Kasumi-1 (cell line): Measurements from ENCODE around the gene CALY.

Source experiments
- DNase-seq, 2 experiments: peaks; one replicate each; lab custom pipeline; 2025; lab: John Stamatoyannopoulos, UW

Gene CALY

GRCh38 chr10:133366751-133367150 lies 30.1 kb upstream of the CALY start:
- no peak for DNase-seq

- no peak for DNase-seq
Observed at GRCh38 chr10:133366130-133366478, 29.4 kb upstream of the CALY start.

- DNase-seq: no peak
Observed at GRCh38 chr10:133365461-133366129, 28.9 kb upstream of the CALY start.

GRCh38 chr10:133364645-133365431 lies 28.1 kb upstream of the CALY start:
- no peak for DNase-seq

- DNase-seq: no peak
Observed at GRCh38 chr10:133362846-133363245, 26.1 kb upstream of the CALY start.

- DNase-seq: no peak
Observed at GRCh38 chr10:133361773-133362441, 25.2 kb upstream of the CALY start.

GRCh38 chr10:133361227-133361626 lies 24.5 kb upstream of the CALY start:
- DNase-seq: no peak

GRCh38 chr10:133359972-133360610 lies 23.4 kb upstream of the CALY start:
- DNase-seq: no peak

GRCh38 chr10:133359554-133359971 lies 22.9 kb upstream of the CALY start:
- no peak for DNase-seq

GRCh38 chr10:133358925-133359310 lies 22.2 kb upstream of the CALY start:
- DNase-seq: no peak

GRCh38 chr10:133358162-133358924 lies 21.6 kb upstream of the CALY start:
- no peak for DNase-seq

- DNase-seq: peak; percentile 90 to 91
Observed at GRCh38 chr10:133357285-133358161, 20.8 kb upstream of the CALY start, which contains the start of gene FUOM. Gene FUOM, minus strand, starts transcription at chr10:133358019. Its CDS starts 12 bp downstream, at chr10:133358007.

- no peak for DNase-seq
Observed at GRCh38 chr10:133356549-133357284, 20.0 kb upstream of the CALY start.

GRCh38 chr10:133355991-133356390 lies 19.3 kb upstream of the CALY start:
- DNase-seq: no peak

- DNase-seq: no peak
Observed at GRCh38 chr10:133355266-133355665, 18.6 kb upstream of the CALY start.

GRCh38 chr10:133354672-133355240 lies 18.1 kb upstream of the CALY start:
- DNase-seq: no peak

- DNase-seq: no peak
Observed at GRCh38 chr10:133353988-133354605, 17.4 kb upstream of the CALY start.

GRCh38 chr10:133353202-133353959 lies 16.7 kb upstream of the CALY start:
- no peak for DNase-seq
